Osteocyte (in vitro differentiated cells): ENCODE results near the gene ANK3. TPM values are rescaled to one million over a fixed set of nuclear protein-coding genes. Genes with fewer than 3 reads are reported as not detected.
A peak's percentile ranks its signal among the peaks of the same experiment; 100 is the strongest.

Source experiments
- DNase-seq: peaks from one replicate; pipeline ENCODE4 v3.0.0; 2021; ENCODE audit warnings: mixed read lengths; ENCODE audit not compliant: unreplicated experiment; ENCODE audit errors: extremely low spot score
- H3K27ac Mint-ChIP-seq: one replicate; pipeline ENCODE4 v1.8.0; 2021; ENCODE audit warnings: mild to moderate bottlenecking, mixed read lengths; ENCODE audit not compliant: unreplicated experiment
- H3K27me3 Mint-ChIP-seq: one replicate; pipeline ENCODE4 v1.8.0; 2021; ENCODE audit warnings: mixed read lengths; ENCODE audit not compliant: unreplicated experiment
- H3K36me3 Mint-ChIP-seq: one replicate; pipeline ENCODE4 v1.8.0; 2021; ENCODE audit warnings: mixed read lengths; ENCODE audit not compliant: unreplicated experiment
- H3K4me1 Mint-ChIP-seq: one replicate; pipeline ENCODE4 v1.8.0; 2021; ENCODE audit warnings: mixed read lengths; ENCODE audit not compliant: unreplicated experiment
- H3K4me3 Mint-ChIP-seq: one replicate; pipeline ENCODE4 v1.8.0; 2021; ENCODE audit warnings: mild to moderate bottlenecking, moderate library complexity, mixed read lengths; ENCODE audit not compliant: unreplicated experiment
- H3K9me3 Mint-ChIP-seq: one replicate; pipeline ENCODE4 v1.8.0; 2021; ENCODE audit warnings: mixed read lengths; ENCODE audit not compliant: unreplicated experiment
- CTCF ChIP-seq: fragments of 200-600 bp; sonication (generic); IDR thresholded peaks from 2 replicates; pipeline ENCODE4 v1.5.0; 2021; ENCODE audit warnings: antibody characterized with exemption, mild to moderate bottlenecking, moderate library complexity
- total RNA-seq: library from RNA; stranded (reverse); gene quantifications from 2 replicates; pipeline ENCODE4 v1.2.1, GENCODE V29; 2021

The ANK3 gene
- total RNA-seq, 1 donor from 2014 or later: 22.0 TPM

- no peak for DNase-seq
- no peaks in the 10 kb centered on the region for H3K36me3 Mint-ChIP-seq
- peak overlapping the region; percentile 98 for H3K27ac Mint-ChIP-seq
- TF ChIP-seq CTCF: no peak
- H3K9me3 Mint-ChIP-seq: no peaks in the 10 kb centered on the region
- H3K4me1 Mint-ChIP-seq: peaks cover 67% of the 10 kb centered on the region
- H3K4me3 Mint-ChIP-seq: peak overlapping the region; percentile 67
- H3K27me3 Mint-ChIP-seq: no peaks in the 10 kb centered on the region
Observed at GRCh38 chr10:60281792-60282353, 107.8 kb downstream of the ANK3 start.

GRCh38 chr10:60281331-60281730, 108.3 kb downstream of the ANK3 start:
- peak overlapping the region; percentile 98 for H3K27ac Mint-ChIP-seq

GRCh38 chr10:60280475-60280874, 109.2 kb downstream of the ANK3 start:
- Mint-ChIP-seq H3K27me3 (no peaks in the 10 kb centered on the region), H3K9me3 (no peaks in the 10 kb centered on the region), H3K36me3 (no peaks in the 10 kb centered on the region), H3K27ac (peak overlapping the region; percentile 98), H3K4me1 (peaks cover 55% of the 10 kb centered on the region), H3K4me3 (no peak overlapping the region)
- TF ChIP-seq CTCF: no peak
- no peak for DNase-seq

More at GRCh38 chr10:60281331-60281730, 108.3 kb downstream of the ANK3 start:
- H3K4me1 Mint-ChIP-seq: peaks cover 63% of the 10 kb centered on the region
- H3K36me3 Mint-ChIP-seq: no peaks in the 10 kb centered on the region
- no peak for DNase-seq
- H3K4me3 Mint-ChIP-seq: no peak overlapping the region
- no peak for TF ChIP-seq CTCF
- H3K9me3 Mint-ChIP-seq: no peaks in the 10 kb centered on the region
- no peaks in the 10 kb centered on the region for H3K27me3 Mint-ChIP-seq

GRCh38 chr10:60277656-60278055, 112.0 kb downstream of the ANK3 start:
- DNase-seq: no peak
- H3K36me3 Mint-ChIP-seq: no peaks in the 10 kb centered on the region
- no peak for TF ChIP-seq CTCF
- peaks cover 4% of the 10 kb centered on the region for H3K9me3 Mint-ChIP-seq
- no peaks in the 10 kb centered on the region for H3K27me3 Mint-ChIP-seq
- H3K27ac Mint-ChIP-seq: no peak overlapping the region
- no peak overlapping the region for H3K4me3 Mint-ChIP-seq
- peaks cover 31% of the 10 kb centered on the region for H3K4me1 Mint-ChIP-seq

- no peaks in the 10 kb centered on the region for H3K36me3 Mint-ChIP-seq
- no peak overlapping the region for H3K27ac Mint-ChIP-seq
Observed at GRCh38 chr10:60276232-60276631, 113.4 kb downstream of the ANK3 start.

More at GRCh38 chr10:60276232-60276631, 113.4 kb downstream of the ANK3 start:
- Mint-ChIP-seq H3K9me3 (peaks cover 4% of the 10 kb centered on the region), H3K4me1 (peaks cover 17% of the 10 kb centered on the region), H3K27me3 (no peaks in the 10 kb centered on the region), H3K4me3 (no peak overlapping the region)
- no peak for DNase-seq
- TF ChIP-seq CTCF: no peak
